H1 (cell line): ENCODE results near the gene CGB5. TPM values are rescaled to one million over a fixed set of nuclear protein-coding genes. Genes with fewer than 3 reads are reported as not detected.

ENCODE experiments used
- EZH2 ChIP-seq: fragments of 200-600 bp; sonication (generic); IDR thresholded peaks from 2 replicates; pipeline ENCODE4 v1.7.1; 2012; ENCODE audit warnings: low read depth, mild to moderate bottlenecking, moderate library complexity, low read length, inconsistent platforms; ENCODE audit not compliant: severe bottlenecking
- SP2 ChIP-seq: IDR thresholded peaks from 2 replicates; pipeline ENCODE4 v1.6.1; 2012; ENCODE audit warnings: mild to moderate bottlenecking, low read length, inconsistent platforms
- polyA plus RNA-seq, 7 experiments: library from polyadenylated mRNA; depleted of rRNA in 3 of 7; stranded (reverse) in 5 of 7; unstranded in 2 of 7; fragments of >200 nt in 5 of 7; fragments of 200-250 nt in 2 of 7; gene quantifications; 1 replicate in 5 of 7; 2 replicates in 1 of 7; 4 replicates in 1 of 7; pipeline versions ENCODE4 v1.2.1 to v1.2.3, GENCODE V29; 2011 to 2013; ENCODE audit warnings: missing spikeins in 2 of 7, mixed read lengths in 2 of 7
- total RNA-seq: library from RNA; stranded (reverse); fragmentation: NEBNext Ultra II Directional; extraction: Animal tissue kit (Norgen Biotek cat#: 25700); gene quantifications from 2 replicates; pipeline ENCODE4 v1.2.1, GENCODE V29; 2021
- TF ChIP-seq, protein P1 (sequence below): IDR thresholded peaks from 2 replicates; pipeline ENCODE4 v1.6.1; 2012; ENCODE audit warnings: inconsistent platforms

The CGB5 gene
- total and polyA plus RNA-seq, 2 of the 8 experiments (the other 6 are each of a cell fraction or from before 2014, with no cell fraction given) = 0.63 to 0.68 TPM

DNA sequence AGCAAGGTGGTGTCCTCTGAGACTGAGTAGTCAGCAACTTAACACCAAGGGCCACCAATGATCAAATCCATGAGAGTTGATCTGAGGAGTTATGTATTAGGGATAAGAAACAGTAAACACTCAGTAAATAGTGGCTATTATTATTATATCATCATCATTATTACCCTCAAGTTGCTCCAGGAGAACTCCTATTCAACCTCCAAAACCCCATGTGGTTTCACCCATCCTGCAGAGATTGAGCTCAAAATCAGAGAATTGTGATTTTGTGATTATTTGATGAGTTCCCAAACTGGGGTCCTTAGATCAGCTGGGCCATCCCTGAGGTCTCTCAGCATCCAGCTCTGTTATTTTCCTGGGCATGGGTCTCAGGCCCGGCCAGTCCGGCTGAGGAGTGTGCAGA lies 17.4 kb downstream of the CGB5 start (continued):
- TF ChIP-seq EZH2 (no peak), SP2 (no peak)
- TF ChIP-seq, protein P1, sequence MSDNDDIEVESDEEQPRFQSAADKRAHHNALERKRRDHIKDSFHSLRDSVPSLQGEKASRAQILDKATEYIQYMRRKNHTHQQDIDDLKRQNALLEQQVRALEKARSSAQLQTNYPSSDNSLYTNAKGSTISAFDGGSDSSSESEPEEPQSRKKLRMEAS = no peak
